B cell (primary cell): Measurements from ENCODE around the gene NCL. TPM values are rescaled to one million over a fixed set of nuclear protein-coding genes. Genes with fewer than 3 reads are reported as not detected.

ENCODE experiments used
- ATAC-seq: fragments of 200-7000 bp; cut with Tn5 transposase; one replicate; pipeline ENCODE4 v1.10.0; 2021; ENCODE audit warnings: low read depth, mild to moderate bottlenecking, moderate number of reproducible peaks, moderate library complexity
- CTCF ChIA-PET: fragments of 350-600 bp; sonication (Branson Sonifier 250); formaldehyde crosslinking; loops from one replicate; lab custom pipeline; 2021; ENCODE audit warnings: antibody characterized with exemption, inconsistent platforms; lab: Charles Lee
- POLR2A ChIA-PET: fragments of 350-600 bp; sonication (Branson Sonifier 250); formaldehyde crosslinking; loops from one replicate; lab custom pipeline; 2021; ENCODE audit warnings: antibody characterized with exemption; lab: Charles Lee
- DNase-seq: peaks from one replicate; pipeline ENCODE4 v3.0.0; 2013
- H2AFZ ChIP-seq: 2 replicates; pipeline ENCODE4 v1.6.1; 2012; ENCODE audit warnings: mild to moderate bottlenecking, low read depth, low read length; ENCODE audit not compliant: insufficient read depth, poor library complexity, severe bottlenecking
- H3K27ac ChIP-seq, 2 donors: 1 replicate in 1 of 2; 2 replicates in 1 of 2; pipeline ENCODE4 v1.5.1; 2012 to 2013; ENCODE audit warnings: low read length in 2 of 2, mild to moderate bottlenecking in 2 of 2, moderate library complexity in 1 of 2
- H3K27me3 ChIP-seq, 4 experiments: fragments of 200-600 bp in 1 of 4; sonication (generic) in 1 of 4; replicated peaks in 1 of 4; 1 replicate in 2 of 4; 2 replicates in 2 of 4; pipeline versions ENCODE4 v1.6.1 to v1.7.0; 2013 to 2016; ENCODE audit warnings: low read length in 3 of 4, mild to moderate bottlenecking in 2 of 4, mixed read lengths in 1 of 4, moderate library complexity in 1 of 4; ENCODE audit not compliant: insufficient read depth in 4 of 4, control insufficient read depth in 3 of 4; ENCODE audit errors: control extremely low read depth in 1 of 4
- H3K36me3 ChIP-seq, 2 experiments: replicated peaks in 1 of 2; 1 replicate in 1 of 2; 2 replicates in 1 of 2; pipeline versions ENCODE4 v1.6.1 to v1.7.1; 2013; ENCODE audit warnings: low read length in 1 of 2; ENCODE audit not compliant: insufficient read depth in 2 of 2, control insufficient read depth in 1 of 2; ENCODE audit errors: control extremely low read depth in 1 of 2, extremely low read depth in 1 of 2
- H3K4me1 ChIP-seq, 2 donors: fragments of 200-600 bp in 1 of 2; sonication (generic) in 1 of 2; 1 replicate in 1 of 2; 2 replicates in 1 of 2; pipeline versions ENCODE4 v1.5.1 to v1.6.1; 2013 to 2017; ENCODE audit warnings: low read length in 2 of 2; ENCODE audit not compliant: control insufficient read depth in 2 of 2, insufficient read depth in 2 of 2
- H3K4me2 ChIP-seq: replicated peaks from 2 replicates; pipeline ENCODE3; 2012; ENCODE audit warnings: mild to moderate bottlenecking, low read depth, low read length; ENCODE audit not compliant: poor library complexity, severe bottlenecking
- H3K4me3 ChIP-seq, 5 experiments: fragments of 200-600 bp in 1 of 5; sonication (generic) in 1 of 5; 1 replicate in 3 of 5; 2 replicates in 2 of 5; pipeline versions ENCODE4 v1.5.1 to v1.7.0; 2011 to 2016; ENCODE audit warnings: low read length in 4 of 5, mild to moderate bottlenecking in 4 of 5, low read depth in 2 of 5, control low read depth in 1 of 5, moderate library complexity in 1 of 5; ENCODE audit not compliant: insufficient read depth in 1 of 5; ENCODE audit errors: control extremely low read depth in 1 of 5, extremely low read depth in 1 of 5
- H3K79me2 ChIP-seq: fragments of 200-600 bp; sonication (generic); one replicate; pipeline ENCODE4 v1.6.0; 2016; ENCODE audit warnings: low read length; ENCODE audit not compliant: control insufficient read depth, insufficient read depth
- H3K9ac ChIP-seq: fragments of 200-600 bp; sonication (generic); 2 replicates; pipeline ENCODE4 v1.6.1; 2017; ENCODE audit warnings: mild to moderate bottlenecking, low read length, moderate library complexity
- H3K9me3 ChIP-seq, 3 donors: one replicate each; pipeline versions ENCODE4 v1.6.1 to v1.7.1; 2013; ENCODE audit warnings: low read length in 2 of 3; ENCODE audit not compliant: control insufficient read depth in 2 of 3, insufficient read depth in 1 of 3; ENCODE audit errors: control extremely low read depth in 1 of 3
- H4K20me1 ChIP-seq: 2 replicates; pipeline ENCODE4 v1.6.0; 2012; ENCODE audit warnings: mild to moderate bottlenecking, low read length; ENCODE audit not compliant: insufficient read depth, control insufficient read depth, poor library complexity, severe bottlenecking
- H3K27ac Mint-ChIP-seq: one replicate; pipeline ENCODE4 v1.8.0; 2021; ENCODE audit warnings: mixed read lengths
- H3K27me3 Mint-ChIP-seq: one replicate; pipeline ENCODE4 v1.8.0; 2021; ENCODE audit warnings: mixed read lengths
- H3K4me1 Mint-ChIP-seq: one replicate; pipeline ENCODE4 v1.8.0; 2021; ENCODE audit warnings: mixed read lengths
- H3K4me3 Mint-ChIP-seq: one replicate; pipeline ENCODE4 v1.8.0; 2021; ENCODE audit warnings: mixed read lengths
- H3K9me3 Mint-ChIP-seq: one replicate; pipeline ENCODE4 v1.8.0; 2022; ENCODE audit warnings: mixed read lengths; ENCODE audit not compliant: insufficient read depth
- EZH2 ChIP-seq: IDR thresholded peaks from 2 replicates; pipeline ENCODE4 v1.6.1; 2012; ENCODE audit warnings: borderline replicate concordance, low read depth, mild to moderate bottlenecking, moderate library complexity, low read length; ENCODE audit not compliant: insufficient read depth, poor library complexity, severe bottlenecking
- WGBS: methylation state at CpG from one replicate; pipeline ENCODE4 v1.1.5; 2013; ENCODE audit warnings: missing lambda C conversion rate; ENCODE audit not compliant: insufficient coverage; 5-methylcytosine and 5-hydroxymethylcytosine counted together
- intact Hi-C: fragments of 100-400 bp; cut with micrococcal nuclease; formaldehyde crosslinking; loops from one replicate; pipeline ENCODE4 v1.10.0; 2022
- polyA plus RNA-seq: library from polyadenylated mRNA; depleted of rRNA; stranded (reverse); fragments of >200 nt; gene quantifications from 2 replicates; pipeline ENCODE4 v1.2.3, GENCODE V29; 2012
- total RNA-seq, 2 donors: library from RNA; stranded (reverse); fragments of 120-200 nt in 1 of 2; gene quantifications; 1 replicate in 1 of 2; 2 replicates in 1 of 2; pipeline versions ENCODE4 v1.2.3 to v1.2.4, GENCODE V29; 2013 to 2022
- TF ChIP-seq, protein P1 (sequence below): fragments of 200-600 bp; IDR thresholded peaks from one replicate; pipeline ENCODE4 v1.8.0; 2022; ENCODE audit warnings: antibody characterized with exemption, mild to moderate bottlenecking

NCL gene
- total and polyA plus RNA-seq, 2 donors (not counting 1 experiment from before 2014, with no cell fraction given), result 25.8 to 439 TPM

DNA sequence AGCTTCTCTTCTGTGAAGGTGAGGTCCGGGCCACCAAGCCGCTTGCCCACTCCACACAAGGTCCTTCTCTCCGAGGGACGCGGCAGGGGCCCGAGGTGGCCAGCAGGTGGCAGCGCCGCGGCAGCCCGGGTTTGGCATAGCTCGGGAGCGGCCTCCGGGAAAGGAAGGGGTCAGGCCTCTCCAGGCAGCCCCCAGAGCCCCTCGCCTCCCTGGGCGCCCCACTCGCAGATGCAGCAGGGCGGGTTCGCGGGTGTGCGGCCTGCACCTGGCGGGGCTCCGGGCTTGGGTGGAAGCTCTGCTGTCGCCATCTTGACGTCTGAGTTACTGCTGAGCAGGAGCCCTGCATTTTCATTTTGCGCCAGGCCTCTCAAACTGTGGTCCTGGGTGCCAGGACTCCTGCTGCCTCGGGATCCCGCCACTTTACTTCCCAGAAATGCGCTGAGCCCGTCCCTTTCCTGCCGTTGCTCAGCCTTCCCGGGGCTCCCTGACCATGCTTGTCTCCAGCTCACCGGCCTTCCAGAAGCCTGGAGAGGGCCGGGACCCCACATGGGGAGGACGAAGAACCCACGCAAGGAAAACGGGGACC, 18.6 kb upstream of the NCL start:
- TF ChIP-seq, protein P1, sequence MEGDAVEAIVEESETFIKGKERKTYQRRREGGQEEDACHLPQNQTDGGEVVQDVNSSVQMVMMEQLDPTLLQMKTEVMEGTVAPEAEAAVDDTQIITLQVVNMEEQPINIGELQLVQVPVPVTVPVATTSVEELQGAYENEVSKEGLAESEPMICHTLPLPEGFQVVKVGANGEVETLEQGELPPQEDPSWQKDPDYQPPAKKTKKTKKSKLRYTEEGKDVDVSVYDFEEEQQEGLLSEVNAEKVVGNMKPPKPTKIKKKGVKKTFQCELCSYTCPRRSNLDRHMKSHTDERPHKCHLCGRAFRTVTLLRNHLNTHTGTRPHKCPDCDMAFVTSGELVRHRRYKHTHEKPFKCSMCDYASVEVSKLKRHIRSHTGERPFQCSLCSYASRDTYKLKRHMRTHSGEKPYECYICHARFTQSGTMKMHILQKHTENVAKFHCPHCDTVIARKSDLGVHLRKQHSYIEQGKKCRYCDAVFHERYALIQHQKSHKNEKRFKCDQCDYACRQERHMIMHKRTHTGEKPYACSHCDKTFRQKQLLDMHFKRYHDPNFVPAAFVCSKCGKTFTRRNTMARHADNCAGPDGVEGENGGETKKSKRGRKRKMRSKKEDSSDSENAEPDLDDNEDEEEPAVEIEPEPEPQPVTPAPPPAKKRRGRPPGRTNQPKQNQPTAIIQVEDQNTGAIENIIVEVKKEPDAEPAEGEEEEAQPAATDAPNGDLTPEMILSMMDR, result peak; percentile 91
- no peak for TF ChIP-seq EZH2
- Histone ChIP-seq H3K9ac (peak overlapping the region; percentile 65), H3K4me2 (peak overlapping the region; percentile 92), H3K79me2 (no peaks in the 10 kb centered on the region), H3K9me3 (no peaks in the 10 kb centered on the region), H3K4me3 (peak overlapping the region in 4 of 5 experiments; percentile 58 to 65 (median 59)), H3K27me3 (no peaks in the 10 kb centered on the region), H4K20me1 (no peaks in the 10 kb centered on the region), H2AFZ (peak overlapping the region; percentile 99), H3K27ac (peak overlapping the region; percentile 71 to 75), H3K4me1 (peaks cover 0 to 19% of the 10 kb centered on the region in 2 donors), H3K36me3 (no peaks in the 10 kb centered on the region)
- Mint-ChIP-seq H3K27me3 (no peaks in the 10 kb centered on the region), H3K27ac (peak overlapping the region; percentile 86), H3K4me1 (peaks cover 7% of the 10 kb centered on the region), H3K9me3 (no peaks in the 10 kb centered on the region), H3K4me3 (peak overlapping the region; percentile 83)
- intact Hi-C loops, result loop anchor here (1.0 kb wide), 2 partner anchors 19 to 31 kb away; partner anchors contain the start of gene NCL
- DNase-seq (peak; percentile 82), ATAC-seq (peak; percentile 85)
- ChIA-PET POLR2A (interaction anchor here (0.6 to 2.3 kb wide), 2 partner anchors 18 to 212 kb away, joined by 5 to 14 read pairs; partner anchors contain the start of gene NCL), CTCF (interaction anchor here (0.8 to 3.8 kb wide), 27 partner anchors 9 to 234 kb away, joined by 3 to 54 read pairs (median 6); partner anchors contain the start of gene NCL)
- WGBS, result 18% methylated on average over 36 of the region's 36 CpGs

DNA sequence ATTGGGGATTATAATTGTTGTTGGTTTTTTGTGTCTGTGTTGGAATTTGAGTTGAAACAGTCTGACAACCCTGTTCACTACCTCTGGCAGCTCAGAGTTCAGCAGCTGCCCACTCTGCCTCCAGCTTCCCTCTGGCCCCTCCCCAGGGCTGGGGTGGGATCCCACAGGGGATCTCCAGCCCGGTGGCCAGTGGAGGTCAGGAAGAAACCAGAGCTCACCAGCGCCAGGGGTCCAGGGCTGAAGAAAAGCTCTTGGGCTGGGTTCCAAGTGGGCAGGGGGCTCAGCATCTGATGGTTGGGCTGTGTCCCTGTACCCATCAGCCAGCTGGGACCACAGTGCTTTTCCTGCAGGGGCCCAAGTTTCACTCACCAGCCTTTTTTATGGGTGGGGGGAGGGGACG, 16.5 kb upstream of the NCL start:
- TF ChIP-seq EZH2, result no peak
- TF ChIP-seq, protein P1, result no peak
- DNase-seq, result no peak
- Histone ChIP-seq H3K4me2 (no peak overlapping the region), H3K27ac (no peak overlapping the region), H3K4me1 (peaks cover 0 to 19% of the 10 kb centered on the region in 2 donors), H3K9ac (no peak overlapping the region), H3K27me3 (no peaks in the 10 kb centered on the region), H2AFZ (no peak overlapping the region), H3K9me3 (no peaks in the 10 kb centered on the region), H4K20me1 (no peaks in the 10 kb centered on the region), H3K79me2 (no peaks in the 10 kb centered on the region), H3K4me3 (no peak overlapping the region), H3K36me3 (no peaks in the 10 kb centered on the region)
- intact Hi-C loops, result no loop called here
- 67% methylated on average over 2 of the region's 3 CpGs for WGBS
- no peak overlapping the region for H3K4me3 Mint-ChIP-seq
- no peak overlapping the region for H3K27ac Mint-ChIP-seq
- no peak for ATAC-seq
- POLR2A ChIA-PET, result interaction anchor here (1.3 kb wide), 1 partner anchor 12 kb away, joined by 11 read pairs; no protein-coding TSS in a partner anchor
- CTCF ChIA-PET, result interaction anchor here (1.0 to 3.8 kb wide), 8 partner anchors 10 to 120 kb away, joined by 3 to 54 read pairs (median 12); no protein-coding TSS in a partner anchor
- no peaks in the 10 kb centered on the region for H3K27me3 Mint-ChIP-seq
- peaks cover 7% of the 10 kb centered on the region for H3K4me1 Mint-ChIP-seq
- no peaks in the 10 kb centered on the region for H3K9me3 Mint-ChIP-seq
